Tibial artery (tissue), 4 donors: ENCODE measurements around the gene MEAK7.
A peak's percentile ranks its signal among the peaks of the same experiment; 100 is the strongest.

Experiments used
- DNase-seq, 2 donors: peaks; one replicate each; pipeline ENCODE4 v3.0.0-alpha.2; 2019
- H3K27ac ChIP-seq, 2 donors: fragments of 200-600 bp; sonication (generic) in 1 of 2; 1 replicate in 1 of 2; 2 replicates in 1 of 2; pipeline ENCODE4 v1.5.1; 2018 to 2019; ENCODE audit warnings: mild to moderate bottlenecking in 1 of 2
- H3K27me3 ChIP-seq, 2 donors: fragments of 200-600 bp; sonication (generic) in 1 of 2; one replicate each; pipeline versions ENCODE4 v1.5.1 to v1.6.0; 2016 to 2019
- H3K36me3 ChIP-seq, 3 donors: fragments of 200-600 bp; sonication (generic) in 2 of 3; one replicate each; pipeline ENCODE4 v1.5.1; 2016 to 2019; ENCODE audit warnings: mild to moderate bottlenecking in 2 of 3
- H3K4me1 ChIP-seq, 4 donors: fragments of 200-600 bp; sonication (generic) in 2 of 4; 1 replicate in 3 of 4; 2 replicates in 1 of 4; pipeline ENCODE4 v1.5.1; 2016 to 2019
- H3K4me3 ChIP-seq, 2 donors: fragments of 200-600 bp; sonication (generic) in 1 of 2; 1 replicate in 1 of 2; 2 replicates in 1 of 2; pipeline ENCODE4 v1.5.1; 2018 to 2019; ENCODE audit warnings: mild to moderate bottlenecking in 2 of 2
- H3K9me3 ChIP-seq, 3 donors: fragments of 200-600 bp; sonication (generic) in 1 of 3; one replicate each; pipeline ENCODE4 v1.5.1; 2016 to 2019
- CTCF ChIP-seq, 2 experiments: fragments of 200-600 bp in 1 of 2; fragments of 450-650 bp in 1 of 2; IDR thresholded peaks; one replicate each; pipeline ENCODE4 v1.5.1; 2017 to 2019; ENCODE audit warnings: antibody characterized with exemption in 2 of 2, mild to moderate bottlenecking in 1 of 2, moderate library complexity in 1 of 2
- intact Hi-C: fragments of 100-400 bp; cut with DNase I; formaldehyde crosslinking; loops from one replicate; pipeline ENCODE4 v1.15.0; 2023; ENCODE audit warnings: low total_unique reads

Gene MEAK7

GRCh38 chr16:84508502-84508901, 4.0 kb upstream of the MEAK7 start:
- Histone ChIP-seq H3K36me3 (no peaks in the 10 kb centered on the region), H3K4me1 (peaks cover 0 to 26% (median 19%) of the 10 kb centered on the region in 4 donors), H3K27ac (no peak overlapping the region), H3K27me3 (no peaks in the 10 kb centered on the region), H3K4me3 (no peak overlapping the region), H3K9me3 (no peaks in the 10 kb centered on the region)
- no peak for TF ChIP-seq CTCF (IDR thresholded peaks at IDR 0.05)
- intact Hi-C loops = no loop called here
- no peak for DNase-seq

- intact Hi-C loops = no loop called here
- H3K9me3 ChIP-seq = no peaks in the 10 kb centered on the region
- no peak overlapping the region for H3K27ac ChIP-seq
- TF ChIP-seq CTCF (IDR thresholded peaks at IDR 0.05) = no peak
- H3K27me3 ChIP-seq = no peaks in the 10 kb centered on the region
- peaks cover 0 to 2% (median 0%) of the 10 kb centered on the region in 3 donors for H3K36me3 ChIP-seq
- H3K4me1 ChIP-seq = peaks cover 0 to 36% (median 23%) of the 10 kb centered on the region in 4 donors
- peak in 1 of 2 donors; percentile 65 for DNase-seq
- H3K4me3 ChIP-seq = no peak overlapping the region
Observed at GRCh38 chr16:84507011-84507982, 2.8 kb upstream of the MEAK7 start.

GRCh38 chr16:84505249-84506187, 1.1 kb upstream of the MEAK7 start:
- Histone ChIP-seq H3K27ac (peak overlapping the region; percentile 80 to 87), H3K9me3 (no peaks in the 10 kb centered on the region), H3K27me3 (no peaks in the 10 kb centered on the region), H3K36me3 (peaks cover 0 to 6% (median 0%) of the 10 kb centered on the region in 3 donors), H3K4me1 (peaks cover 0 to 38% (median 21%) of the 10 kb centered on the region in 4 donors), H3K4me3 (peak overlapping the region; percentile 65 to 75)
- peak in 1 of 2 donors; percentile 61 for DNase-seq
- intact Hi-C loops = no loop called here
- no peak for TF ChIP-seq CTCF (IDR thresholded peaks at IDR 0.05)

GRCh38 chr16:84503751-84504395, 586 bp downstream of the MEAK7 start:
- Histone ChIP-seq H3K36me3 (peaks cover 0 to 12% (median 6%) of the 10 kb centered on the region in 3 donors), H3K4me3 (peak overlapping the region; percentile 65 to 75), H3K9me3 (no peaks in the 10 kb centered on the region), H3K27me3 (no peaks in the 10 kb centered on the region), H3K4me1 (peaks cover 0 to 38% (median 21%) of the 10 kb centered on the region in 4 donors), H3K27ac (peak overlapping the region; percentile 80 to 87)
- intact Hi-C loops = no loop called here
- DNase-seq = peak in 1 of 2 donors; percentile 64
- TF ChIP-seq CTCF (IDR thresholded peaks at IDR 0.05) = no peak

GRCh38 chr16:84502581-84502980, 1.9 kb downstream of the MEAK7 start:
- Histone ChIP-seq H3K4me3 (no peak overlapping the region), H3K27ac (no peak overlapping the region), H3K9me3 (no peaks in the 10 kb centered on the region), H3K36me3 (peaks cover 8 to 23% (median 9%) of the 10 kb centered on the region in 3 donors), H3K27me3 (no peaks in the 10 kb centered on the region), H3K4me1 (peaks cover 0 to 38% (median 21%) of the 10 kb centered on the region in 4 donors)
- TF ChIP-seq CTCF (IDR thresholded peaks at IDR 0.05) = no peak
- intact Hi-C loops = no loop called here
- peak in 1 of 2 donors; percentile 13 for DNase-seq
